ENCODE measurements around the gene TYROBP. TPM values are rescaled to one million over a fixed set of nuclear protein-coding genes. Genes with fewer than 3 reads are reported as not detected.

Gene TYROBP
- total RNA-seq, 1 experiment from 2014 or later: not detected

DNA sequence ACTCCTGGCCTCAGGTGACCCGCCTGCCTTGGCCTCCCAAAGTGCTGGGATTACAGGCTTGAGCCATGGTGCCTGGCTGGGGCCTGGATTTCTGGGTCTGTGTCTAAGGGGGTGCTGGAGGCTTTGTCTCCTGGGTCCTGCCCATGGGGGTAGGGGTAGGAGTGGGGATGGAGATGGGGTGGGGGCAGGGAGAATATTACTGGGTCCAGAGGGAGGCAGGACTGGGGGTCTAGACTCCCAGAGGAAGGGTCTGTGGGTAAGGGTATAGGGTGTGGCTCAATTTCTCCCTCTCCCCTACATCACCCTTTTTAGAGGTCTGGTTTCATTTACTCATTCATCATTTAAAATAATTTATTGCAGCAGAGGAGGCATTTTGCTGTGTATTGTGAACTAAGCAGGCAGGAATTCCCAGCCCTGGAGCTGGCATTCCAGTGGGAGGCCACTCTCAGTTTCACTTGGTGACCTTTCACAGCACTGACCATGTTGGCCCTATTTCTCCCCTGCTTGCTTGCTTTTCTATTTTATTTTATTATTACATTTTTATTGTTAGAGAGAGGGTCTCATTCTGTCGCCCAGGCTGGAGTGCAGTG lies 6.9 kb downstream of the TYROBP start:
- Mint-ChIP-seq H3K9me3 (no peaks in the 10 kb centered on the region; a peak in 1 of 5 replicates), H3K27ac (no peak overlapping the region; a peak in 1 of 7 replicates), H3K4me3 (peak overlapping the region; percentile 90 to 99), H3K4me1 (peaks cover 17 to 35% of the 10 kb centered on the region in 2 experiments), H3K27me3 (ENCODE audit: low read depth) (peaks cover 12% of the 10 kb centered on the region), H3K36me3 (ENCODE audit: insufficient read depth in 1 of 3, low read depth in 3 of 3) (peaks cover 5 to 21% (median 14%) of the 10 kb centered on the region in 3 experiments; a peak in 5 of 7 replicates)
- H3K9ac ChIP-seq (ENCODE audit: extremely low read depth, insufficient read length, low read length): no peak overlapping the region
- peaks cover 10% of the 10 kb centered on the region for H3K23me2 ChIP-seq (ENCODE audit: insufficient read length, low read depth, low read length, poor library complexity, severe bottlenecking)
- peak overlapping the region; percentile 78 for H3K4me2 ChIP-seq (ENCODE audit: insufficient read depth, insufficient read length, low read length)
- no peak overlapping the region for H3K23ac ChIP-seq (ENCODE audit: insufficient read length, low read depth, low read length)
- H3K9me3 ChIP-seq (ENCODE audit: control insufficient read depth, low read depth, low read length): no peaks in the 10 kb centered on the region
- no peaks in the 10 kb centered on the region for H4K20me1 ChIP-seq (ENCODE audit: control insufficient read depth, insufficient read depth, insufficient read length)
- WGBS (ENCODE audit: extremely low coverage, insufficient read length, low lambda C conversion rate): no CpG with 5 or more reads among the region's 2 CpGs
- no peak overlapping the region for H2BK120ac ChIP-seq (ENCODE audit: low read depth, low read length, poor library complexity, severe bottlenecking)
- H3K27ac ChIP-seq (ENCODE audit: insufficient read length, low read depth, low read length): no peak overlapping the region
- H2AK5ac ChIP-seq (ENCODE audit: insufficient read length, low read length): no peak overlapping the region
- H3K27me3 ChIP-seq (ENCODE audit: insufficient read depth, low read length): no peaks in the 10 kb centered on the region
- H2BK12ac ChIP-seq (ENCODE audit: insufficient read length, low read depth, low read length): no peak overlapping the region
- H3K79me1 ChIP-seq (ENCODE audit: insufficient read depth, low read depth, low read length, poor library complexity, severe bottlenecking): peaks cover 3% of the 10 kb centered on the region
- H3K18ac ChIP-seq (ENCODE audit: insufficient read length, low read depth, low read length): no peak overlapping the region
- peaks cover 5% of the 10 kb centered on the region; the same call in 1 of the 2 replicates for H3K4me1 ChIP-seq (ENCODE audit: insufficient read depth, low read length)
- no peak overlapping the region for H2BK5ac ChIP-seq (ENCODE audit: insufficient read length, low read length)
- no peak for DNase-seq
- no peak overlapping the region for H3K56ac ChIP-seq (ENCODE audit: insufficient read length, low read depth, low read length)
- H2AFZ ChIP-seq (ENCODE audit: low read length): no peak overlapping the region
- H4K5ac ChIP-seq (ENCODE audit: insufficient read length, low read depth, low read length): no peak overlapping the region
- H4K91ac ChIP-seq (ENCODE audit: insufficient read length, low read depth, low read length): no peak overlapping the region
- H3K79me2 ChIP-seq (ENCODE audit: insufficient read depth, low read length): no peaks in the 10 kb centered on the region
- H3K14ac ChIP-seq (ENCODE audit: insufficient read depth, low read length): no peak overlapping the region
- TF ChIP-seq, protein P1, sequence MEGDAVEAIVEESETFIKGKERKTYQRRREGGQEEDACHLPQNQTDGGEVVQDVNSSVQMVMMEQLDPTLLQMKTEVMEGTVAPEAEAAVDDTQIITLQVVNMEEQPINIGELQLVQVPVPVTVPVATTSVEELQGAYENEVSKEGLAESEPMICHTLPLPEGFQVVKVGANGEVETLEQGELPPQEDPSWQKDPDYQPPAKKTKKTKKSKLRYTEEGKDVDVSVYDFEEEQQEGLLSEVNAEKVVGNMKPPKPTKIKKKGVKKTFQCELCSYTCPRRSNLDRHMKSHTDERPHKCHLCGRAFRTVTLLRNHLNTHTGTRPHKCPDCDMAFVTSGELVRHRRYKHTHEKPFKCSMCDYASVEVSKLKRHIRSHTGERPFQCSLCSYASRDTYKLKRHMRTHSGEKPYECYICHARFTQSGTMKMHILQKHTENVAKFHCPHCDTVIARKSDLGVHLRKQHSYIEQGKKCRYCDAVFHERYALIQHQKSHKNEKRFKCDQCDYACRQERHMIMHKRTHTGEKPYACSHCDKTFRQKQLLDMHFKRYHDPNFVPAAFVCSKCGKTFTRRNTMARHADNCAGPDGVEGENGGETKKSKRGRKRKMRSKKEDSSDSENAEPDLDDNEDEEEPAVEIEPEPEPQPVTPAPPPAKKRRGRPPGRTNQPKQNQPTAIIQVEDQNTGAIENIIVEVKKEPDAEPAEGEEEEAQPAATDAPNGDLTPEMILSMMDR (conservative IDR thresholded peaks at IDR 0.05): no peak
- no peak overlapping the region for H2BK20ac ChIP-seq (ENCODE audit: low read depth, low read length, poor library complexity, severe bottlenecking)
- H3T11ph ChIP-seq (ENCODE audit: low read length): no peak overlapping the region
- no peak overlapping the region for H2BK15ac ChIP-seq (ENCODE audit: low read depth, low read length)
- H4K8ac ChIP-seq (replicated peaks; ENCODE audit: insufficient read length, low read depth, low read length): no peak overlapping the region
- H3K4ac ChIP-seq (ENCODE audit: low read depth, low read length): no peak overlapping the region
